GM19324 (cell line): ENCODE results near the gene SH3D21.
A peak's percentile ranks its signal among the peaks of the same experiment; 100 is the strongest.

ENCODE experiments used
- ATAC-seq: cut with Tn5 transposase; IDR thresholded peaks from one replicate; pipeline ENCODE4 v1.9.1; 2021; ENCODE audit warnings: mild to moderate bottlenecking, moderate library complexity; ENCODE audit not compliant: unreplicated experiment, low FRiP score

Gene SH3D21

DNA sequence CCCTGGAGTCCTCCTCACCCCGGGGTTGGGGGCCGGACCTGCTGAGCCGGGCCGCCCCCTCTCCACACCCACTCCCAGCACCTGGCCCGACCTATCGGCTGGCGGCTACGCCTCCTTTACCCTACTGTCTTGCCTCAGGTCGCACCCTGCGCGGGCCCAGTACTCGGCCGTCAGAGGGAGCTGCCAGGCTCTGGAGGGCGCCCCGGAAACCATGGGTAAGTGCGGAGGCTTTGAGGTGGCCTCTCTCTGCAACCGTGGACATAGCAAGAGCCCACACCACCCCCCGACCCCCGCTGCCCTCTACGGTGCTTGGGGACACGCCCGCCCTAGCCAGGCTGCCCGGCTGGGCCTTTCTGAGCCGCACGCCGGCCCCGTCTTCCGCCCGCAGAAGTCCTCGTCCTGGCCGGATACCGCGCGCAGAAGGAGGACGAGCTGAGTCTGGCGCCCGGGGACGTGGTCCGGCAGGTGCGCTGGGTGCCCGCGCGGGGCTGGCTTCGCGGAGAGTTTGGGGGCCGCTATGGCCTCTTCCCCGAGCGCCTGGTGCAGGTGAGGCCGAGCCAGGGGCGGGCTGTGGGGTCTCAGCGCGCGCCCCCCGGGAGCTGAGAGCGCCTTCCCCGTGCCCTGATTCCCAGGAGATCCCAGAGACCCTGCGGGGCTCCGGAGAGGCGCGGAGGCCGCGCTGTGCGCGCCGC lies at the start of gene SH3D21:
Gene SH3D21 (plus strand): TSS at position 159 of the 692 bp plus-strand sequence. CDS start 53 bp downstream, at position 212.
- ATAC-seq: peak; percentile 45

DNA sequence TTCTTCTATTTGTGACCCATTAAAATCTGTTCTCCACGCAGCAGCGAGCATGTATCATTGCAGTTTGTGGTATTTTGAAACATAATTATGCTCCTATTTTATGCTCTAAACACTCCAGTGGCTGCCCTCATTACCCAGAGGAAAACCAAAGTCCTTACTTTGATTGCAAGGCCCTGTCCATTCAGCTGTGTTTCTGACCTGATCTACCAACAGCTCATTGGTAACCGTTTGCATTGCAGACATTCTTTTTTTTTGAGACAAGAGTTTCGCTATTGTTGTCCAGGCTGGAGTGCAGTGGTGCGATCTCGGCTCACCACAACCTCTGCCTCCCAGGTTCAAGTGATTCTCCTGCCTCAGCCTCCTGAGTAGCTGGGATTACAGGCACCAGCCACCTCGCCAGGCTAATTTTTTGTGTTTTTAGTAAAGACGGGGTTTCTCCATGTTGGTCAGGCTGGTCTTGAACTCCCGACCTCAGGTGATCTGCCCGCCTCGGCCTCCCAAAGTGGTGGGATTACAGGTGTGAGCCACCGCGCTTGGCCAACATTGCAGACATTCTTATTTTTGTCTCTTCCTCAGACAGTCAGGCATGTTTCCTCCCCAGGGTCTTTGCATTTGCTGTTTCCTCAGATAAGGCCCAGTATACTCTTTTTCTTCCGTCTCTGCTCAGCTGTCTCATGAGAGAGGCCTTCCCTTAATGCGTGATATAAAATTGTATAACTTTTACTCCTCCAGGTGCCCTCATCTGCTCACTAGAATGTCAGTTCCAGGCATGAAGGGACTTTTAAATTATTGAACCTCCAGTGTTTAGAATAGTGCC lies 49.4 kb upstream of the SH3D21 start:
- no peak for ATAC-seq

DNA sequence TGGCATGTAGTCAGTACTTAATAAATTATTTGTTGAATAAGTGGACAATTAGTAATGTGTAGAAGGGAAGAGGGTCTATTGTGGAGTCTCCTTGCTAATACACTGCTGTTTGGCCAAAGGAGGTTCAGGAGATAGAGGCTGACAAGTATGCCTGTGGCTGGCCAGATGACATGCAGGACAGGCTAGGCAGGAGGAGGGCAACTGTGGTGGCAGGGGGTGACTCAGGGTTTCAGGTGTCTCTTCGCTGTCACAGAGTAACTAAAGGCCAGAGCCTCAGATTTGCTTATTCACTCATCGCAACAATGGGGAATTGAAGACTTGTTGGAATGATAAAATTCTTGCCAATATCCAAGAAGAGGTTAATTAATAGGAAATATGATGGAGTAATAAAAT lies 48.8 kb upstream of the SH3D21 start:
- no peak for ATAC-seq

DNA sequence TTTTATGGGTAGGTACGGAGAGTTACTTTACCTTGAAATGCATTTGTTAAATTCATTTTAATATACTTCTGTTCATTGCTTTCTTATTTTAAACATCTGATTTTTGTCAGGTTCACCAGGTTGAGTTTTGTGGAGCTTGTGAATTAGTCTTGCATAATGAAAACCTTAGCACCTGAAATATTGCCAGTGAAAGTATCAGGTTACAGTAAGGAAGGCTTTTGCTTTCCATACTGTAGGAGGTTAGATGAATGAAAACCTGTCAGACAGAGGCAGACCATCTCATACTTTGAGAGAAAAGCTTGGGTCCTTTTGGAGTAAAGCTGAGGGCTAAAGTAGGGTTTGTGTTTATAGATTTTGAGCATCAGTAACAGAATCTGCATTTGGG lies 47.2 kb upstream of the SH3D21 start:
- ATAC-seq: no peak

DNA sequence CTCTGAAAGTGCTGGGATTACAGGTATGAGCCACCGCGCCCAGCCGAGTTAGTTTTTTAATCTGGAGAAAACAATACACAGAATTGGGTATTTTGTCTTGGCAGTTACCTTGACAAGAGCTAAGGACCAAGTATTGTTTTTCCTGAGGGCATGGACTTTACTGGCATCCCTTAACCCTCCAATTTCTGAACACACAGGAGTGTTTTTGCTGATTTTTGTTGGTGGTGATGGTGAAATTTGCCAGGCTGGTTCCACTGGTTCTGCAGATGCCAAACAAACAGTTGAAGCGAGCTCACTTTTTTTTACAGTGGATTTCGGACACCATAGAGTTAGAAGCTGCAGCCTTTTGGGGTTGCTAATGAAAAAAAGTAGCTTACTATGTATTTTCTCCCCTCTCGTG lies 37.2 kb upstream of the SH3D21 start:
- ATAC-seq: no peak

DNA sequence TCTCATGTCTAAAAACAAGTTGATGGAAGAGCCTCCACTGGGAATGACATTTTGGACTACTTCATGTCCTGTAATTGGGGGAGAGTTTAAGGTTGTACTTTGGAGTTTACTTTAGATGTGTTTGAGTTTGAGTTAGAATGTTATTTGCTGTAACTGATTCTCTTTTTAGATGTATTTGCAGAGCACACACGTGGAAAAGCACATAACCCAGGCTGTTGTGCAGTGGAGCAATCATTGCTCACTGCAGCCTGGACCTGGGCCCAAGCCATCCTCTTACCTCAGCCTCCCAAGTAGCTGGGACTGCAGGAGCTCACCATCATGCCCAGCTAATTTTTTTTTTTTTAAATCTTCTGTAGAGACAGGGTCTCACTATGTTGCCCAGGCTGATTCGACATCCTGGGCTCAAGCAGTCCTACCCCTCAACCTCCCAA lies 36.7 kb upstream of the SH3D21 start:
- no peak for ATAC-seq

GRCh38 chr1:36273024-36273423 lies 33.1 kb upstream of the SH3D21 start:
- ATAC-seq: no peak

GRCh38 chr1:36274201-36274600 lies 32.0 kb upstream of the SH3D21 start:
- ATAC-seq: no peak

- no peak for ATAC-seq
Measured at GRCh38 chr1:36276688-36277087, 29.5 kb upstream of the SH3D21 start.

DNA sequence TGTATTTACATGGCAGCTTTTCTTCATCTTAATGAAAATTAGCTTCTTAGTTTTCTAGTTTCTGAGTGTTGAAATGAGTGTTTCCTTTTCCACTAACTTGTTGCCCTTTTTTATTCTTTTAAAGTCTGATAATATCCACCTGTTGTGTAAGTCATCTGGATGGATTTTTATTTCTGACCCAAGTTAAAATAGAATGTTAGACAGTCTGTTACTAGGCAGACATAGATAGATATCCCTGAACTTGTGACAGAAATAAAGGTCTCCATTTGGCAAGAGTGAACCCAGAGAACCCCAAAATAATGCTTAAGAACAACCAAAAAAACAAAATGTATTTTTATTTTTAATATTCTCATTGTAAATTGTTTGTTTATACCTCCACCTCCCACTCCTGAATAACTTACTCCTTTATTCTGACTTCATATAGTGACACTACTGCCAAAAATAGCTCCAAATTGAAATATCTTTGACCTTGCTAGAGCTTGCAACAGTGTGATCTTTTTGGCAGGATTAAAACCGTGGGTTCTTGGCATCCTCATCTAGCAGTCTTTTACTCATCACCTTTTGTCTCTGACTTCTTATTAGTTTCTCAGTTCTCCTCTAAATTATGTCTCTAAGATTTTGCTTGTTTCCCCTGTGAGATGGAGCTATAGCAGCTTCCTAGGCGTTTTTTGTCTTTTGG lies 26.9 kb upstream of the SH3D21 start:
- ATAC-seq: no peak

DNA sequence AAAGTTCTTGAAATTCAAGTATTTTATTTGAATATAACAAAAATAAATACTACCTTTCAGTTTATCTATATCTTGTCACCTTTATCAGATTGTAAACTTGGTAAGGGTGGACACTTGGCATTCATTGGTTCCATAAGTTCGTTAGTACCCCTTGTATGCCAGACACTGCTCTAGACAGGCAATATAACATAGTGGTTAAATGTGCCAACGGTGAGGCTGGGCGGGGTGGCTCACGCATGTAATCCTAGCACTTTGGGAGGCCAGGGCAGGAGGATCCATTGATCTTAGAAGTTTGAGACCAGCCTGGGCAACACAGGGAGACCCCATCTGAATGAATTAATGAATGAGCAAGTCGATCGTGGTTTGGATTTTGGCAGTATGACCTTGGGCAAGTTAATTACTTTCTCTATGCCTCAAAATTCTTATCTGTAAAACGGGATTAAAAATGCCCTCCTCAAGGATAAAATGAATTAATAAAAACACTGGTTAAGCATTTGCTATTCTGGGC lies 26.3 kb upstream of the SH3D21 start:
- no peak for ATAC-seq

DNA sequence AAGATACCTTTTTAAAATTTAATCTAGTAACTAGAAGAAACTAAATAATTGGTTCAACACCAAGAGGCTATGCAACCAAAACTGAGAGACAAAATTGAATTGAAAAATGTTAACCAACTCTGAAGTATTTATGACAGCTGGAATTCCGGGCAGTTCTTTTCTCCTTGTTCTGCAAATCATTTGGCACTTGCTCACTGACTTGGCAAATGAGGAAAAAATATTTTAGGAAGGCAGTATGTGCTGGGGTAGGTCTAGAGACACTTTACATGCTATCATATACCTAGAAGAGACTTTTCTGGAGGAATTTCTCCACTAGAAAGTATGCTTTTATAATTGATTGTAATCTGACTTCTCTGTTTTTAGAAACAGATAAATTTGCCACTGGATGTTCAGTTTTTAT lies 22.1 kb upstream of the SH3D21 start:
- no peak for ATAC-seq

GRCh38 chr1:36284517-36284916 lies 21.7 kb upstream of the SH3D21 start:
- ATAC-seq: no peak

DNA sequence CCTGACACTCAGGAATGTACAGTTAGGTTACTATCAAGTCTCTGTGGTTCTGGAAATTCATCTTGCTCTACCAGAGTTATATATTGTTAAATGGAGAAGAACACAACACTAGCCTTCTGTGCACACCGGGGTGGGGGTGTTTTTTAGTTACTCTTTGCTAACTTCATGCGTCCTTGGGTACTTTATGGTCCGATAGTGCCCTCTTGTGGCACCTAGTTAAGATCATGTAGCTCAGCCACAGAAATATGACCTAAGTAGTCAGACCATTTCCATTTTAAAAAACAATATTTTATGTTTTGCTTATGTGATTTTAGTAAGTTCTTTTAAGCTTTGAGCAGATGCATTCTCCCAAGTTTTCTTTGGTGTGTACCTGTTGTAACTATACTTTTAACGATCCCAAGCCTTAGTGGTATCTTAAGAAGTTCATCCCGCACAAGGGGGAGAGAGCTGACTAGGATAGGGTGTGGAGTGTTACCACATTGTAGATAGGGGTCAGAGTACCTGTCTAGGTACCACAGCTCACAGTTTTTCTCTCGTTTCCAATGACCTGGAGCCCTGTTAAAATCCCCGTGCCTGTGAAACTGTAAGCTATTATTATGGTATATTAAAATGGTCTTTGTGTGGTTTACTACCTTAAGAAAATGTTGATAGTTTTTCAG lies 20.6 kb upstream of the SH3D21 start:
- no peak for ATAC-seq

DNA sequence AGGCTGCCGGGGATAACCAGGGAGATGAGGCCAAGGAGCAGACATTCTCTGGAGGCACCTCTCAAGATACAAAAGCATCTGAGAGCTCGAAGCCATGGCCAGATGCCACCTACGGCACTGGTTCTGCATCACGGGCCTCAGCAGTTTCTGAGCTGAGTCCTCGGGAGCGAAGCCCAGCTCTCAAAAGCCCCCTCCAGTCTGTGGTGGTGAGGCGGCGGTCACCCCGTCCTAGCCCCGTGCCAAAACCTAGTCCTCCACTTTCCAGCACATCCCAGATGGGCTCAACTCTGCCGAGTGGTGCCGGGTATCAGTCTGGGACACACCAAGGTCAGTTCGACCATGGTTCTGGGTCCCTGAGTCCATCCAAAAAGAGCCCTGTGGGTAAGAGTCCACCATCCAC lies 19.4 kb upstream of the SH3D21 start:
- ATAC-seq: no peak

DNA sequence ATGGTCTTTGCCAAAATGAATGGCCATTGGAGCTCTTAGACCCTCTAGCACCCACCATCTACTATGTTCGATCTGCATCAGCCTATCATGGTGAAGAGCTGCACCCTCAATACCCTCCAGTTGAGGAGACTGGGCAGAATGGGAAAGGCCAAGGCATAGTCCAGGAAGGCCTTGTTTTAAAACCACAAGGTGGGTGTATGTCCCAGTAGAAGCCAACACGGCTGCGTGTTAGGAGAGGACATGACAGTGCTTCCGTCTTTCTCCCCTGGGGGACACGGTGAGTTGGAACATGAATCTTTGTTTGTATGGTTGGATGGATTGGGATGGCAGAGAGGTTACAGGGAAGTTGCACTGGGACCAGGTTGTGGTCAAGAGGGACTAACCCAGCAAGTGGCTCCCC lies 18.6 kb upstream of the SH3D21 start:
- no peak for ATAC-seq

DNA sequence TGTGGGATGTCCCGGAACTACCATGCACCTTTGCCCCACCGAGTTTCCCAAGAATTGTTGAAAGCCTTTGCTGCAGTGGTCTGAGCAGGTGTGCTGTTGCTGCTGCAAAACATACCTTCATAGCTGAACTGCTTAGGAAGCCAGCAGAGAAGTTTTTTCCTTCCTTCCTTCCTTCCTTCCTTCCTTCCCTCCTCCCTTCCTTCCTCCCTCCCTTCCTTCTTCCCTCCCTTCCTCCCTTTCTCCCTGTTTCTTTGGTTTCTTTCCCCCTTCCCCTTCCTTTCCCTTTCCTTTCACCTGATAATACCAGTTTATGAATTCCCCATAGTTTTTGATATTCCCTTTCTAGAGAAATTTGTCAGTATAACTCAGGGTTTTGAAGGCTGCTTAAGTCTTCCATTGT lies 10.8 kb upstream of the SH3D21 start:
- ATAC-seq: no peak

DNA sequence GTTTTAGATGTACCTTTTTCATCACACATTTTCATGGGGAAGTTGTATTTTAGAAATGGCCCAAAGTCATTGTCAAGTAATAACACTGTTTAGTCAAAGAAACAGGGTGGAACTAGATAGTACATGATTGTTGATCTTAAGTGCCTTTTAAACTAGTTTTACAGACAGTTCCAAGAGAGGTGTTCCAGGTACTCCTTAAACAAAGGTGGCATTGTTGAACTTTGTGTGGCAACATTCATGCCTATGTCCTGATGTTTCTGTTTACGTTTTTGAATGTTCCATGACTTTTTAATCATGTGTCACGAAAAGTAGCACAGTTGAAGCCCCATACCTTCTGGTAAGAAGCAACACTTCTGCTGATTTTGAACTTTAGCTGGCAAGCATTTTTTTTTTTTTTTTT lies 9.1 kb upstream of the SH3D21 start:
- no peak for ATAC-seq

GRCh38 chr1:36298640-36299039 lies 7.5 kb upstream of the SH3D21 start:
- no peak for ATAC-seq

- no peak for ATAC-seq
Measured at GRCh38 chr1:36300526-36300925, 5.6 kb upstream of the SH3D21 start.

DNA sequence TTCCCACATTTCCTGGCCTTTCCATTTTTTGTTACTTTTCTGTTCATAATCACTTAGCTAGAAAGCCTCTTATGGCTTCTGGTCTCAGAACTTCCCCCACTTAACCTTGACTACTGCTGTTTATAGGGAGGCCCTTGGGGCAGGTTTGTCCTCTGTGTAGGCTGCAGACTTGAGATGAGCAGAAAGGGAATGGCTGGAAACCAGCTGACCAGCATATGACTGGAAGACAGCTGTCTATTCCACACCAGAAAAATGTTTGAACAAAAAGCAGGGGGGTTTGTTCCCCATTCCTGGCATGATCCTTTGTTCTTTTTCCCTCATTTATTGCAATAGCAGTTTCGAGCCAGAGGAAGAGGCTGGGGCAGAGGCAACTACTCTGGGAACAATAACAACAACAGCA lies 4.9 kb upstream of the SH3D21 start:
- ATAC-seq: no peak
